Stimulated activated naive CD4-positive, alpha-beta T cell (primary cell): Measurements from ENCODE around the gene NKX6-2.
"Not testable (repeated sequence)": the region's sequence is repeated elsewhere in the genome, so short reads cannot be mapped to it uniquely, and the experiment has no call there.

Experiments
- DNase-seq, 6 experiments: peaks; one replicate each; lab custom pipeline; 2025; lab: John Stamatoyannopoulos, UW

NKX6-2 gene

DNA sequence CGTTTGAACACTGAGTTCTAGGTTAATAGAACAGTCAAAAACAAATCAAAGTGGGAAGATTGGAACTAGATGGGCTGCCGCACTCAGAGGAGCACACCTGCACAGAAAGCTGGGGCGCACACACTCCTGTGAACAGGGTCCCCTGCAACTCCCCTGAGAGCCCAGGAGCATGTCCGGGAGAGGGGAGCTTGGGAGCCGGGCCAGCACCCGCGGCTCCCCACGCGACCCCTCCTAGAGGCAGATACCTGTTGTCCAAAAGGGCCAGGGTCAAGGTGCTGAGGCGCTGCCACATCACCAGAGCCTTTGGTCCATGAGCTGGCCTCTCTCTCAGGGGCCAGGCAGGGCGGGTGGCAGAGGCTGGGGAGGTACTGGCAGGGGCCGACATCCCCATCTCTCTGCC, 5.6 kb downstream of the NKX6-2 start:
- DNase-seq: no peak

DNA sequence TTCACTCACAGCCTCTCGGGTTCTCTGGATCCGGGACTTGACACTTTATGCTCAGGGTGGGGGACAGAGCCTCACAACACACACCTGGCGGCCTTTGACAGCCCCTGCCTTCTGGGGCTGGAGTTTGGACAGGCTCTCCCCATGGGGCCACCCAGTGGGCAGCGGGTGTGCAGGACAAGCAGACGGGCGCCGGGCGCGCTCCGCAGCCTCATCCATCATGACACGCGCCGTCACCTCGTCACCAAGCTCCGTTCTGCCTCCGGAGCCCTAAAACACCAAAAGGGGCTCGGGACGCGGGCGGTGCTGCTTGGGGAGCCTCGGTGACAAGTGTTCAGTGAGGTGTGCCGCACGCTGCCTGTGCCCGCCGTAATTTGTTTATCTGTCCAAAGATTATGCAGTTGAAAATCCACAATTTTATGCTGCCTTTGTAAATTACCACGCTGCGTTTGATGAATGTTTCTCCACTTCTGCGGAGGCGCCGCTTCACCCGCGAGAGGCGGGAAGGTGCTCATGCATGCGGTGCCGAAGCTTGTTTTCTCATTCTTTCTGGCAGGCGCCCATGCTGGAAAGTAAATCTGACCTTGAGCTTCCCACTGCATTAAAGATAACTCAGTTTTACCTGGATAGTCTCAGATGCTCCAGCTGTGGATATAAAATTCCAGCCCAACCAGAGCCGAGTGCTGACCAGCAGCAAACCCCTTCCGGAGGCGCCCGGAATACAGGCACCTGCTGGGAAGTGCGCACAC, 6.2 kb downstream of the NKX6-2 start:
- no peak for DNase-seq

DNA sequence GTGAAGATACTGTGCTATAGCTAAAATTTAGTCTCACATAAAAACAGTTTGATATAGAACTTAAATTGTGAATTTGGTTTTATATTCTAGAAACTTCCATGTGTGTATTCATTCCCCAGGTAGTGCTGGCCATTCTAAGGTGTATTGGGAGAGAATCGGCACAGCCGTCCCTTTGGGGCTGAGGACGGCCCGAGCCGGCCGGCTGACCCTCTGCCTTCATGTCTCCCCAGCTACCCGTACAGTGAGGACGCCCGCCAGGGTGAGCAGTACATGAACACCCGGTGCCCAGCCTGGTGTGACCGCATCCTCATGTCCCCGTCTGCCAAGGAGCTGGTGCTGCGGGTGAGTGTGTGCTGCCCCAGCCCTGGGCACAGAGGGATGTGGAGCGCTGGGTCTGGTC, 8.5 kb downstream of the NKX6-2 start:
- DNase-seq: no peak

DNA sequence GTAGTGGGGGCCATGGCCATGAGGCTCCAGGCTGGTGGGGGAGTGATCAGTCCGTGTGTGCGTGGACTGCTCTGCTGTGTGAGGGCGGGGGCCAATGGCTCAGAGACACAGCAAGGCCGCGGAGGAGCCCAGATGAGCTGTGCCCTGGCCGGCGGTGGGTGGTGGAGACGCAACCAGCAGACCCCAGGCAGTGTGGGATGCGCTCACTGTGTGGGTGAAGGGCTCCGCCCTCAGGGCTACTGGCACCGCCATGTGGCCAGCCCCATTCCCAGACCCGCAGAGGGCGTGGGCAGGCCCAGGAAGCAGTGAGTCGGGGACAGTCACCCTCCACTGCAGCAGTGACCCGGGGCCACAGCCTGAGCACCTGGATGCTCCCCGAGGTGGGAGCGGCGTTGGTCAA, 9.1 kb downstream of the NKX6-2 start:
- DNase-seq: no peak

DNA sequence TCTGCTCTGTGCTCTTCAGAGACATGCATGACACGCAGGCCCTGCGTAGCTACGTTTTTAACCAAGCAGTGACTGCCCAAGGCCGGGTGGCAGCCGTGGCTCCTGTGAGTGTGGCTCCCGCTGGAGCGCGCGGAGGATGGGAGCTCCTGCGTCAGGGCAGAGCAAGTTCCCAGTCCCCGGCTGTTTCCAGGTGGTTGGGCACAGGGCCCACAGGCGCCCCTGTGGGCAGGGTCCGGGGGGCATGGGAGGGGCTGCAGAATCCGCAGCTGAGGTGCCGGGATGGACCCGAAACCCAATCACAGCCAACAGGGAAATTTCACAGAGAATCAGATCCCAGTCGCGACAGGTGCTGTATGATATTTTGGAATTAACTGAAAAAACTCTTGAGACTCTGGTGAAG, 9.8 kb downstream of the NKX6-2 start:
- no peak for DNase-seq

DNA sequence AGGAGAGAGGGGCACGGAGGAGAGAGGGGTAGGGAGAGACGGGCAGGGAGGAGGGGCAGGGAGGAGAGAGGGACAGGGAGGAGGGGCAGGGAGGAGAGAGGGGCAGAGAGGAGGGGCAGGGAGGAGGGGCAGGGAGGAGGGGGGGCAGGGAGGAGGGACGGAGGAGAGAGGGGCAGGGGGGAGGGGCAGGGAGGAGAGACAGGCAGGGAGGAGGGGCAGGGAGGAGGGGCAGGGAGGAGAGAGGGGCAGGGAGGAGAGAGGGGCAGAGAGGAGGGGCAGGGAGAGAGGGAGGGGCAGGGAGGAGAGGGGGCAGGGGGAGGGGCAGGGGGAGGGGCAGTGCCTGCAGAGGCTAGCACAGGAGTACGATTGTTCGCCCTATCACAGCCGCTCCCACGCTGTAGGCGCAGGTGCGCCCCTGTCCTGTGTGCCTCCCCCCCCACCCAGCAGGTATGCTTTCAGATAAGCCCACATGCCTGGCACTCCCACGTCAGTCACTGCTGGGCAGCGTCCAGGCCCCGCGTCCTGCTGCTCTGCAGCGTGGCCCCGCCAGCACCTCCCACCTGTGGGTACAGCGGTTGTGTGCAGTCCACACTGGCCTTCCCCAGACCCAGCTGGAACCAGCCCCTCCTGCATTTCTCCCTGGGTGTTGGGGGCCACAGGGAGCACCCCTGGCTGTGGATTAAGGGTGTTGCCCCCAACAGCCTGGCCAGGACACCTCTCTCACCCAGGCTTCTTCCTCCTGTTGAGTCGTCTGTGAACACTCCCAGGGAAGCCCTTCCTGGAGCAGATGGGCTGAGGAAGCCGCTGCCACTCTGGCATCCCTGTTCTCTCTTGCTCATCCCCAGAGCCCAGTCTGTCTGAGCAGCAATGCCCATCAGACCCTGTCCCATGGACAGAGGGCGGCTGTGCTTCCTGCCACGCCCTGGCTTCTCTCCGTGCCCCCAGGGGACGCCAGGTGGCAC, 10.8 kb downstream of the NKX6-2 start:
- DNase-seq: no peak

DNA sequence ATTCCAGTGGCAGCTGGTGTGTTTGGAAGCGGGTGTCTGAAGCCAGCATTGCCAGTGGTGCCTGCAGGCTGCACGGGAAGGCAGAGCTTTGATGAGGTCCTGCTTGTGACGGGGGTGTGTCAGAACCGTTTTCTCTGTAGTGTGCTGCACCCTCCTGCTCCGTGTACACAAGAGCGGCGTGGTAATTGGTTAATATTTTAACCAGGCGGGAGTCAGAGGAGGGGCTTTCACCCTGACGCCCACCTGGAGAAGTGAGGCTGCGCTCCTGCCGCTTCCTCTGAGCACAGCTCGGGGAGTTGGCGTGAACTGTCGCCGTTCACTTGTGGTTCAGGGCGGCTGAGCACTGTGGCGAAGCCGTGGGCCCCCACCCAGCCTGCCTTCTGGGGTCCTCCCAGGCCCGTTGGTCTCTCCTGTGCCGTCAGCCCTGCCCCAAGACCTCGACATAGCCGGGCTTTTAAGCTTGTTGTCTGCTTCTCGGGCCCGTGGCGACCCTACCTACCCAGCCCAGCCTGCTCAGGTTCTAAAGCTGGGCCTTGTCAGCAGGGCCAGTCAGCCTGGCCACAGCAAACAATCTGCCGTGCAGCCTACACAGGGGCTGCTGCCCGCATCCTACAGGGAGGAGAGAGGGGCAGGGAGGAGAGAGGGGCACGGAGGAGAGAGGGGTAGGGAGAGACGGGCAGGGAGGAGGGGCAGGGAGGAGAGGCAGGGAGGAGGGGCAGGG, 11.6 kb downstream of the NKX6-2 start:
- no peak for DNase-seq

DNA sequence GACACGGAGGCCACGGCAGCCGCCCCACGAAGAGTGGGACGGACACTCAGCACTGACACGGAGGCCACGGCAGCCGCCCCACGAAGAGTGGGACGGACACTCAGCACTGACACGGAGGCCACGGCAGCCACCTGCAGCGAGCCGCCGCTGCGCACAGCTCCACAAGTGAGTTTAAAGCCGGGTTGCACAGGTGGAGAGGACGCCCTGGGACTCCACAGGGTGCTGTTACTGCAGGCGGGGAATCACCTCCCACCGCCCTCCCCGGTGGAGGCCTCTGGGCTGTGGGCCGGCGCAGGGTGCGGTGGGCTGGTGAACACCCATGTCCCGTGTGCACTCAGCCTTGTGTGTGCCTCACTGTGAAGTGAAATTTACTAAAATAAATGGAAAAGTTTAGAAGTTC, 13.1 kb downstream of the NKX6-2 start:
- DNase-seq: not testable (repeated sequence)

DNA sequence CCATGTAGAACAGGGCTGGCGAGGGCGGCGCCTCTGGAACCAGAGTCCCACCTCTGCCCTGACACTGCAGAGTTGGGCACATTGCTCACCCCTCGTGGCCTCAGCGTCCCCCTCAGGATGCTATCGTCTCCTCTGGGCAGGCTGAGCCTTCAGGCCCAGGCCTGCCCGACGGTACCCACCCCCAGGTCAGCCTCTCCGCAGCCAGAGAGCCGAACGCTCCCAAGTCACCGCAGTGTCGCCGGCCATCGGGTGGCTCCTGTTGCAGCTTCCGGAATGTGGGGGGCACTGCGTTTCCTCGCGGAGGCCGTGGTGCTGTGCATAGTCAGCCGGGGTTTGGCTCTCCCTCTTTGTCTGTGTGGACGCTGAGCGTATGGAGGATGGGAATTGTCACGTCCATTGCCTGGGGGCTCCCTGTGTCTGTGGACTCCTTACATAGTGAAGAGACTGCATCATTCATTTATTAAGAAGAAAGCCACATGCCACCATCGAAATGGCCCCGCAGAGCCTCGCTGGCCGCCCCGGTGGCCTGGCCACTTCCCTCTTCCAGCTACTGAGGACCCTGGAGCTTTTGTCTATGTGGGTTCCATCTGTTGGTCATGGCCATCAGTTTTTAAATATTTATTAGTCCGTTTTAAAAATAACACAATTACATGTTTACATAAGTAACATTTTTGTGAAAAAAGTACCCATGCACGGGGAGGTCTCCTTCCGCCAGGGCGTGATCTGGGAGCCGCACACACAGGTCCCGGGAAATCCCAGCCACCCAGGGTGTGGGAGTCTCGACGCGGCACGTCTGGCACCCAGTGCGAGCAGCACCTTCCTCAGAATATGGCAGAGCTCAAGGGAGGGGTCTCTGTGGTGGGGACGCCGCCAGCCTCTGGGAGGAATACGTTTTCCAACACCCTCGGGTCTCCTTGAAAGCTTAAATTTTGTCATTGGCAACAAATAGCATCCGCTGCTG, 15.6 kb downstream of the NKX6-2 start:
- DNase-seq: no peak

DNA sequence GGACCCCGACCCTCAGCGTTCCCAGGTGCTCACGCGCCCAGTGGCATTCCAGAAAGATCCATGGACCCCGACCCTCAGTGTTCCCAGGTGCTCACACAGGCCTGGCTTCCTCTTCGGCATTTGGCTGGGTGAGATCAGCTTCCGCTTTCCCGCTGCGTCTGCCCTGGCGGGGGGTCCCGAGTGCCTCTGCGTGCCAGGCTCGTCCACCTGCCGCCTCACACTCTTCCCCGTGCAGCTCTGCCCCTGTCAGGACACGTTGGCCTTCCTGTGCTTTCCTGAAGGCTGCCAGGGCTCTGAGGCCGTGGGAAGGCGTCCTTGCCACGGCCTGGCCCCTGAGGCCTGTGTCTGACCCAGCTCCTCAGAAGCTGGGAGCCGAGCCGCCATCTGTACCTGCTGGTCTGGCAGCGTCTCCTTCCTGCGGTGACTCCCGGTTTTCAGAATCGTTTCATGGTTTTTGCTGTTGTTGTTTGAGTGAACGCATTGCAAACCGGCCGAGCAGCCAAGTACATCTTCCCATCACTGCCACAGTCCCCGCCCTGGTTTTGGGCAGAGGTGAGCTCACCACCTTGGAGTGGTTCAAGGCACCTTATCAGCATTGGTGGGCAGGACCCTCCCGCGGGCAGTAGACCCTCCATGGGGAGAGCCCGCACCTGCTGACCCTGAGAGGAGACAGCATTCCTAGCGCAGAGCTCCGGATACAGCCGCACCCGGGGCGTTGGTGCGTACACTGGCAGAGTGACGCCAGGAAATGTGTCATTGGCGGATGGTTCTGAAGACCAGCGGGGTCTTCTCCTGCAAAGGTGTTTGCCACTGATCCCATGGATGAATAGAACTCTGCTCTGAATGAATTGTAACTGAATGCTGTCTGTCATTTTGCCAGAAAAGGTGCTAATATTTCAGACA, 17.4 kb downstream of the NKX6-2 start:
- DNase-seq: no peak

DNA sequence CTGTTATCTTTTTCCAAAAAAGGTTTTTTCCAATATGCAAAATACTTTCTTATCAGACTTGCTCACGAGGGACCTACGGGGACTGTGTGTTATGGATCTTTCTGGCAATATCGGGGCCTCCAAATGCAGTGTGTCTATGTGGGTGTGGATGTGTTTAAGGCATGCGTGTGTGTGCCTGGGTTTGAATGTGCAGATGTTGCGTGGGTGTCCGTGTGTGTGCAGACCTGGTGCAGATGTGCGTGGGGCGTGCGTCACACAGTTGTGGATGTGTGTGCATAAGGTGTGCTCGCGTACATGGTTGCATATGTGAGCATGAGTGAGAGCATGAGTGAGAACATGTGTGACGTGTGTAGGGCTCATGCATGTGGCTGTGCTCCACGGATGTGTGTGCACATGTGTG, 19.7 kb downstream of the NKX6-2 start:
- DNase-seq: no peak

DNA sequence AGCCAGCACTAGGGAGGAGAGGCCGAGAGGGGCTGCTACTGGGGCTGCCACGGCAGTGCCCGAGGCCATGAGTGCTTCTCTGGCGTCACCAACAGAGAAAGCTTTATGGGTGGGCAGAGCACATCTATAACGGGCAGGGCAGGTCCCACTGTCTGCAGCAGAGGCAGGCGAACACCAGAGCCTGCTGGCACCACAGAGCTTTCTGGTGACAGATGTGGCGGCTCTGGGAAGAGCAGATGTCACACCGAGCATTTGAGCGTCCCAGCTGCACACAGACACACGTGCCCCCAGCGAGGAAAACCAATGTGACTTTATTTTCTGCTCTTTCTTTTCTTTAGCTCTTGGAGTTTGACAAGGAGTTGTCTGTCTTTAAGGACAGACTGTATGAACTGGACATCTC, 20.5 kb downstream of the NKX6-2 start:
- no peak for DNase-seq

DNA sequence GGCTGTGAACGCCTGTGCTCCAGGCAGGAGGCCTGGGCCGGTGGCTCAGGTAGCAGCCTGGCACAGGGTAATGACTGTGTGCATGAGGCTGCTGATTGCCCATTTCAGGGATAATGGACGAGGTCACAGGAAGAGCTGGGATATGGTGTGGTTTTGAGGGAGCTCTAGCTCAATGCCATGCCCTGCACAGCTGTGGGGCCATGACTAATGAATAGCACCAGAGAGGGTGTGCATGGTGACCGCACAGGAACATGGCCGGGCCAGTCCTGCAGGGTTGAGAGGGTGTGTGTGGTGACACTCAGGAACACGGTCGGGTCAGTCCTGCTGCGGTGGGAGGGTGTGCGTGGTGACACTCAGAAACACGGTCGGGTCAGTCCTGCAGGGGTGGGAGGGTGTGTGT, 21.8 kb downstream of the NKX6-2 start:
- DNase-seq: no peak

DNA sequence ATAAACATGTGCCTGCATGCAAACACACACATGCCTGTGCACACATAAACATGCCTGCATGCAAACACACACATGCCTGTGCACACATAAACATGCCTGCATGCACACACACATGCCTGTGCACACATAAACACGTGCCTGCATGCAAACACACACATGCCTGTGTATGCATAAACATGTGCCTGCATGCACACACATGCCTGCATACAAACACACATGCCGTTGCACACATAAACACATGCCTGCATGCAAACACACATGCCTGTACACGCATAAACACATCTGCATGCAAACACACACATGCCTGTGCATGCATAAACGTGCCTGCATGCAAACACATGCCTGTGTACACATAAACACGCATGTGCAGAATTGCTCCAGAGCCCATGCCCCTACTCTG, 22.4 kb downstream of the NKX6-2 start:
- no peak for DNase-seq

DNA sequence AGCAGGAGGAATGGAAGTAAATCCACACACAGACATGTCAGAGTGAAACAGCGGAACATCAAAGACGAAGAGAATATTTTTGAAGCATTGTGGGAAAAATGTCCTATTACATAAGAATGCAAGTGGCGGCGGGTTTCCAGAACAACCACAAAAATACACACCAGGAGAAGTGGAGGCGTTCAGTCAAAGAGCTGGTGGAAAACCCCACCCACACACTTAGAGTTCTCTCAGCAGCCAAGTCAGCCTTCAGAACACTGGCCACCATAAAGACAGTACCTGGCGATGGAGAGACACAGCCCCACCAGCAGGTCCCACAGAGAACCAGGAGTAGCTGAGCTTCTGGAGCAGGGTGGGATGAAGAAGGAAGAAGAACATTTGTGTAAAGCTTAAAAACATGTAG, 23.7 kb downstream of the NKX6-2 start:
- no peak for DNase-seq

DNA sequence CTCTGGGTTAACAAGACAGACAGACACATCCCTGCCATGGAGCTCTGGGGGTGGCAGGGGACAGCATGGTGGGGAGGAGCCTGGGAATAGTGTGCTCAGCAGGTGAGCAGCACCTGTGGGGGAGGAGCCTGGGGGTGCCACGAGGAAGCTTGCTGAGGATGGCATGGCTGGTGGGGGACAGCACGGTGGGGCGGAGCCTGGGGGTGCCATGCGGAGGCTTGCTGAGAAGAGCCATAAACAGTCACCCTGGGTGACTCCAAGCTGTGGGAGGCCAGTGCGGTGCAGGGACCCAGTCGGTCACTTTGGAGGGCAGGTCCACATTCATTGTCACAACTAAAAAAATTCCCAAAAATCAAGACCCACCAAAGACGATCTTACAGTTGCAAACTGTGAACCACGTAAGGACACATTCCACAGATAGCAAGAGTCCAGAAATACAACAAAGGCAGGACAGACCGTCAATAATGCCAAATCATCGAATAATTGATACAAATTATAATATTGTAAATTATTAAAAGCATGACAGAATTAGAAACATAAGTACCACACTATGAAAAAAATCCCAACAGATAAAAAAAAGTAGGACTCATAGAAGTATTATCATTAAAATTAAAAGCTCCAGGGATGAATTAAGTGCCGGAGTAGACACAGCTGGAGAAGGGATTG, 24.4 kb downstream of the NKX6-2 start:
- no peak for DNase-seq

DNA sequence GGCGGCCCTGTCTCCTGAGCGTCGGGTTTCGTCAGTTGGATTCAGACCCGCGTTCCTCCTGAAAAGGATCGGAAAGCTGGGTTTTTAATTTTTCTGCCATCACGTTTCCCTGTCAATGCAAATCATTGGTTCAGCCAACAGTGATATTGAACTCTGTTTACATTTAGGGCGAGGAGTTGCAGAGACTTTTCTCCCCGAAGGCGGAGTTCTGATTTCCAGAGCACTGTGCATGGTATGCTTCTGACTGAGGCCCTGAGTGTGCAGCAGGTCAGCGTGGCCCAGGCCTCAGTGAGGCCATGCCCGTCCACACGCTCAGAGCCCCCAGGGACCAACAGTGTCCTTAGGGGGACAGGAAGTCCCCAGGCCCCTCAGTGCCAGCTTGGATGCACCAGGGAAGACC, 27.1 kb downstream of the NKX6-2 start:
- no peak for DNase-seq

DNA sequence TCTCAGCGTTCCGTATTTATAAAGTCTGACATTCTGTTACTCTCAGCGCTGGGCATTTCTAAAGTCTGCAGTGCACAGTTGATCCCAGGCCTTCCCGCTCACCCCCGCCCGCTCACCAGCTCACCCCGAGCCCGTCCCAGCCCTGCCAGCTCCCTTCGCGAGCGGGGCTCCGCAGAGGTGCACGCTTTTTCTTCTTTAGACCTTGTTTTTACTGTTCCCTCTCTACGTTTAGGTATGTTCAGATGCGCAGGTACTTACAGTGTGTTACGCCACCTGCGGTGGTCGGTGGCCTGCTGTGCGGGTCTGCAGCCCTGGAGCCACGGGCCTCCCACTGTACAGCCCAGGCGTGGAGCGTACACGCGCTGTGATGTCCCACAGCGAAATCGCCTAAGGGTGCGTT, 28.8 kb downstream of the NKX6-2 start:
- no peak for DNase-seq

DNA sequence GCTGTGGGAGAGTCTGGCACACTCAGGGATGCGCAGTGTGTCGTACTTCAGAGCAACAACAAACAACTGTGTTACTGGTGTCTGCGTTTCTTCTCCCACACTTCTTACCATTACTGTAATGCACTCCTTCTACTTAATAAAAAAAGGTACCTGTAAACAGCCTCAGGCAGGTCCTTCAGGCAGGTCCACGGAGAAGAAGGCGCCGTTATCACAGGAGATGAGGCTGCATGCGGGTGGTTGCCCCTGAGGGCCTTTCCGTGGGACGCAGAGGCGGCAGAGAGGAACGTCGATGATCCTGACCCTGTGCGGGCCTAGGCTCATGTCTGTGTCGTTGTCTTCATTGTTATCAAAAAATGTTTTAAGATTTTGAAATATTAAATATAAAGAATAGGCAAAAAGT, 29.4 kb downstream of the NKX6-2 start:
- DNase-seq: no peak

DNA sequence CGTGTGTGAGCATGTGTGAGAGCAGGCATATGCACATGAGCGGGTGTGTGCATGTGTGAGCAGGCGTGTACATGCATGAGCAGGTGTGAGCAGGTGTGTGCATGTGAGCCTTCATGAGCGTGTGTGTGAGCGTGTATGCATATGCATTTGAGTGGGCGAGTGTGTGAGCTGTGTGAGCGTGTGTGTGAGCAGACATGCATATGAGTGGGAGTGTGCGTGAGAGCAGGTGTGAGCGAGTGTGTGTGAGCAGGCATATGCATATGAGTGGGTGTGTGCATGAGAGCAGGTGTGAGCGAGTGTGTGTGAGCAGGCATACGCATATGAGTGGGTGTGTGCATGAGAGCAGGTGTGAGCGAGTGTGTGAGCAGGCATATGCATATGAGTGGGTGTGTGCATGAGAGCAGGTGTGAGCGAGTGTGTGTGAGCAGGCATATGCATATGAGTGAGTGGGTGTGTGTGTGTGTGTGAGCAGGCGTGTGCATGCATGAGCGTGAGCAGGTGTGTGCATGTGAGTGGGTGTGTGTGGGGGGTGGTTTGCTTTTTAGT, 30.7 kb downstream of the NKX6-2 start:
- no peak for DNase-seq
